GM12874 (cell line): Measurements from ENCODE around the gene TPH1.

Source experiments
- TF ChIP-seq, protein P1 (sequence below): IDR thresholded peaks from 2 replicates; pipeline ENCODE4 v1.5.1; 2011; ENCODE audit warnings: low read depth, mild to moderate bottlenecking, control low read depth, low read length, moderate library complexity; ENCODE audit not compliant: insufficient read depth

TPH1 gene

GRCh38 chr11:18078909-18079308 is 32.8 kb upstream of the TPH1 start:
- TF ChIP-seq, protein P1, sequence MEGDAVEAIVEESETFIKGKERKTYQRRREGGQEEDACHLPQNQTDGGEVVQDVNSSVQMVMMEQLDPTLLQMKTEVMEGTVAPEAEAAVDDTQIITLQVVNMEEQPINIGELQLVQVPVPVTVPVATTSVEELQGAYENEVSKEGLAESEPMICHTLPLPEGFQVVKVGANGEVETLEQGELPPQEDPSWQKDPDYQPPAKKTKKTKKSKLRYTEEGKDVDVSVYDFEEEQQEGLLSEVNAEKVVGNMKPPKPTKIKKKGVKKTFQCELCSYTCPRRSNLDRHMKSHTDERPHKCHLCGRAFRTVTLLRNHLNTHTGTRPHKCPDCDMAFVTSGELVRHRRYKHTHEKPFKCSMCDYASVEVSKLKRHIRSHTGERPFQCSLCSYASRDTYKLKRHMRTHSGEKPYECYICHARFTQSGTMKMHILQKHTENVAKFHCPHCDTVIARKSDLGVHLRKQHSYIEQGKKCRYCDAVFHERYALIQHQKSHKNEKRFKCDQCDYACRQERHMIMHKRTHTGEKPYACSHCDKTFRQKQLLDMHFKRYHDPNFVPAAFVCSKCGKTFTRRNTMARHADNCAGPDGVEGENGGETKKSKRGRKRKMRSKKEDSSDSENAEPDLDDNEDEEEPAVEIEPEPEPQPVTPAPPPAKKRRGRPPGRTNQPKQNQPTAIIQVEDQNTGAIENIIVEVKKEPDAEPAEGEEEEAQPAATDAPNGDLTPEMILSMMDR, result no peak

- TF ChIP-seq, protein P1, result no peak
These were observed 29.4 kb upstream of the TPH1 start for GRCh38 chr11:18075444-18075843.

GRCh38 chr11:18071098-18071705 is 25.1 kb upstream of the TPH1 start:
- TF ChIP-seq, protein P1, result no peak

DNA sequence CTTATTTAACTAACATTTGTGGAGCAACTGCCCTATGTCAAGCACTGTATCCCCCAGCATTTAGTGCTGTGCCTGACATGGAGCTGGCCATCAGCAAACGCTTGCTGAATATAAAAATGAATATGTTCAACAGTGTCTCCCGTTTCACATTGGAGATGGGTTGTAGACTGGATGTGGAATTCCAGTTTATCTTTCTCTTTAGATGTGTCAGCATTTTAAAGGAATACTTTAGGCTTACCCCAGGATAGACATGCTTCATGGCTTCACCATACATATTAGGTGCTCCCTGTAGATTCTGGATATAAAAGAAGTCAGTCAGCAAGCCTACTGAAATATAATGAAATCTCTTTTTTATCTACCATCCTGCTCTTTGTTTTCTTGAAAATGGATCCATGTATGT is 21.3 kb upstream of the TPH1 start:
- TF ChIP-seq, protein P1, result no peak

DNA sequence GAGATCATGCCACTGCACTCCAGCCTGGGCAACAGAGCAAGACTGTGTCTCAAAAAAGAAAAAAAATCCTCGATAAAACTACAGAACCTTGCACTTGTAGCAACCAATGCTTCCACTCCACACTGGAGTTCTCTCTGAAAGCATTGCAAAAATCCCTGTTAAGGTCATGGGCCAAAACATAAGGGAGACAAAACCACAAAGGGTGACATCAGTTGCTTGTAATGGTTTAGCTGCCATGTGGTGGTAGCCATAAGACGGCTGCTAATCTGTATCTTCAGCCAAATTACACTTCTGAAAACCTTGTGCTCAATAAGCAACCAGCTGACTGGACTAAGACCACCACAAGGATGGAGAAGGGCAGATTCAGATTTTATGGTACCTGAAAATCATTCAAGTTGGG is 20.6 kb upstream of the TPH1 start:
- TF ChIP-seq, protein P1, result no peak

GRCh38 chr11:18065572-18065971 is 19.5 kb upstream of the TPH1 start:
- TF ChIP-seq, protein P1, result no peak

GRCh38 chr11:18064450-18065054 is 18.5 kb upstream of the TPH1 start:
- TF ChIP-seq, protein P1, result no peak
